CD14-positive monocyte (primary cell): ENCODE results near the gene TMED1. TPM values are rescaled to one million over a fixed set of nuclear protein-coding genes. Genes with fewer than 3 reads are reported as not detected.

ENCODE experiments used
- DNase-seq, 3 donors: peaks; one replicate each; pipeline ENCODE4 v3.0.0-alpha.2; 2011 to 2022
- H2AFZ ChIP-seq: 2 replicates; pipeline ENCODE4 v1.6.0; 2012; ENCODE audit warnings: mild to moderate bottlenecking, low read depth, low read length, inconsistent platforms; ENCODE audit not compliant: insufficient read depth, poor library complexity, severe bottlenecking
- H3K27ac ChIP-seq, 2 donors: 1 replicate in 1 of 2; 2 replicates in 1 of 2; pipeline ENCODE4 v1.5.1; 2012 to 2013; ENCODE audit warnings: low read length in 2 of 2, control low read depth in 1 of 2, inconsistent platforms in 1 of 2, low read depth in 1 of 2, mild to moderate bottlenecking in 1 of 2
- H3K27me3 ChIP-seq, 2 donors: one replicate each; pipeline versions ENCODE4 v1.6.0 to v1.6.1; 2011 to 2013; ENCODE audit warnings: low read length in 2 of 2; ENCODE audit not compliant: control insufficient read depth in 2 of 2, insufficient read depth in 2 of 2
- H3K36me3 ChIP-seq, 2 donors: replicated peaks in 1 of 2; 1 replicate in 1 of 2; 2 replicates in 1 of 2; pipeline versions ENCODE4 v1.5.1 to v1.6.1; 2012 to 2013; ENCODE audit warnings: low read length in 2 of 2, control low read depth in 1 of 2, inconsistent platforms in 1 of 2, mild to moderate bottlenecking in 1 of 2; ENCODE audit not compliant: insufficient read depth in 2 of 2, control insufficient read depth in 1 of 2
- H3K4me1 ChIP-seq, 2 donors: 1 replicate in 1 of 2; 2 replicates in 1 of 2; pipeline versions ENCODE4 v1.5.1 to v1.6.1; 2012 to 2013; ENCODE audit warnings: low read length in 2 of 2, control low read depth in 1 of 2, inconsistent platforms in 1 of 2, mild to moderate bottlenecking in 1 of 2, moderate library complexity in 1 of 2; ENCODE audit not compliant: insufficient read depth in 2 of 2, control insufficient read depth in 1 of 2
- H3K4me2 ChIP-seq: replicated peaks from 2 replicates; pipeline ENCODE3; 2012; ENCODE audit warnings: low read length, moderate library complexity, mild to moderate bottlenecking; ENCODE audit not compliant: poor library complexity, severe bottlenecking; ENCODE audit errors: extremely low read depth
- H3K4me3 ChIP-seq, 3 experiments: fragments of 200-600 bp in 1 of 3; sonication (generic) in 1 of 3; replicated peaks in 1 of 3; 1 replicate in 2 of 3; 2 replicates in 1 of 3; pipeline ENCODE4 v1.5.1; 2011 to 2013; ENCODE audit warnings: low read length in 3 of 3, mild to moderate bottlenecking in 3 of 3, control low read depth in 2 of 3, low read depth in 2 of 3, inconsistent platforms in 1 of 3, moderate library complexity in 1 of 3
- H3K79me2 ChIP-seq: 2 replicates; pipeline ENCODE4 v1.6.0; 2012; ENCODE audit warnings: mild to moderate bottlenecking, control low read depth, inconsistent platforms, low read length, moderate library complexity; ENCODE audit not compliant: insufficient read depth
- H3K9ac ChIP-seq: 2 replicates; pipeline ENCODE4 v1.6.0; 2017; ENCODE audit warnings: low read length, mild to moderate bottlenecking; ENCODE audit not compliant: insufficient read depth, poor library complexity, severe bottlenecking
- H3K9me3 ChIP-seq, 2 donors: replicated peaks in 1 of 2; 1 replicate in 1 of 2; 2 replicates in 1 of 2; pipeline versions ENCODE4 v1.5.1 to v1.6.1; 2012 to 2013; ENCODE audit warnings: low read length in 2 of 2, control low read depth in 1 of 2; ENCODE audit not compliant: control insufficient read depth in 1 of 2, insufficient read depth in 1 of 2
- H4K20me1 ChIP-seq: 2 replicates; pipeline ENCODE4 v1.6.0; 2012; ENCODE audit warnings: mild to moderate bottlenecking, low read length, control low read depth, moderate library complexity; ENCODE audit not compliant: insufficient read depth
- H3K27ac Mint-ChIP-seq, 7 donors: one replicate each; pipeline ENCODE4 v1.8.0; 2020; ENCODE audit warnings: mild to moderate bottlenecking in 7 of 7, mixed read lengths in 7 of 7, moderate library complexity in 6 of 7, inconsistent platforms in 2 of 7
- H3K27me3 Mint-ChIP-seq, 3 donors: one replicate each; pipeline ENCODE4 v1.8.0; 2021 to 2022; ENCODE audit warnings: low read depth in 3 of 3, mild to moderate bottlenecking in 3 of 3, mixed read lengths in 3 of 3, moderate library complexity in 3 of 3, inconsistent platforms in 1 of 3
- H3K36me3 Mint-ChIP-seq, 2 donors: one replicate each; pipeline ENCODE4 v1.8.0; 2020; ENCODE audit warnings: mixed read lengths in 2 of 2, inconsistent platforms in 1 of 2, mild to moderate bottlenecking in 1 of 2
- H3K4me1 Mint-ChIP-seq: one replicate; pipeline ENCODE4 v1.8.0; 2020; ENCODE audit warnings: mild to moderate bottlenecking, mixed read lengths
- H3K4me3 Mint-ChIP-seq, 2 donors: one replicate each; pipeline ENCODE4 v1.8.0; 2020; ENCODE audit warnings: mild to moderate bottlenecking in 2 of 2, mixed read lengths in 2 of 2, moderate library complexity in 1 of 2
- H3K9me3 Mint-ChIP-seq, 7 donors: one replicate each; pipeline ENCODE4 v1.8.0; 2020 to 2022; ENCODE audit warnings: mixed read lengths in 7 of 7, mild to moderate bottlenecking in 6 of 7, moderate library complexity in 6 of 7, inconsistent platforms in 2 of 7
- CTCF ChIP-seq: fragments of 200-600 bp; IDR thresholded peaks from one replicate; pipeline ENCODE4 v1.8.0; 2022; ENCODE audit warnings: antibody characterized with exemption, mild to moderate bottlenecking
- WGBS: methylation state at CpG from one replicate; pipeline ENCODE4 v1.1.5; 2013; ENCODE audit warnings: missing lambda C conversion rate; ENCODE audit not compliant: insufficient coverage; 5-methylcytosine and 5-hydroxymethylcytosine counted together
- intact Hi-C, 2 donors: fragments of 100-400 bp; cut with micrococcal nuclease; formaldehyde crosslinking; loops; one replicate each; pipeline versions ENCODE4 v1.15.0 to v1.15.1; 2023
- polyA plus RNA-seq, 3 donors: library from polyadenylated mRNA; depleted of rRNA in 1 of 3; unstranded in 2 of 3; stranded (reverse) in 1 of 3; fragments of 300-500 nt in 2 of 3; fragments of >200 nt in 1 of 3; fragmentation: Illumina TruSeq in 2 of 3; gene quantifications; 1 replicate in 2 of 3; 2 replicates in 1 of 3; pipeline ENCODE4 v1.2.3, GENCODE V29; 2012 to 2021

TMED1 gene
- polyA plus RNA-seq, 3 donors = 23.2 to 56.7 (median 51.3) TPM

GRCh38 chr19:10808937-10809649 lies 26.9 kb downstream of the TMED1 start:
- Mint-ChIP-seq H3K36me3 (peaks cover 30 to 51% of the 10 kb centered on the region in 2 donors), H3K27me3 (no peaks in the 10 kb centered on the region), H3K4me3 (peak overlapping the region; percentile 13 to 49), H3K27ac (peak overlapping the region; percentile 88 to 97 (median 94)), H3K4me1 (peaks cover 82% of the 10 kb centered on the region), H3K9me3 (peaks cover 0 to 3% (median 0%) of the 10 kb centered on the region in 7 donors)
- Histone ChIP-seq H3K27ac (peak overlapping the region; percentile 82 to 89), H3K4me2 (peak overlapping the region; percentile 44), H3K4me1 (peaks cover 89 to 99% of the 10 kb centered on the region in 2 donors), H3K4me3 (peak overlapping the region in 1 of 3 experiments; percentile 49), H3K9ac (peak overlapping the region; percentile 53), H3K9me3 (no peaks in the 10 kb centered on the region), H3K27me3 (no peaks in the 10 kb centered on the region), H3K36me3 (peaks cover 5 to 20% of the 10 kb centered on the region in 2 donors), H3K79me2 (peaks cover 24% of the 10 kb centered on the region), H2AFZ (no peak overlapping the region), H4K20me1 (no peaks in the 10 kb centered on the region)
- no peak for TF ChIP-seq CTCF
- intact Hi-C loops = loop anchor here in 1 of 2 donors (5.0 kb wide), 1 partner anchor 92 kb away; the partner anchor contains the start of gene DNM2
- peak; percentile 33 to 46 (median 40) for DNase-seq
- 13% methylated on average over 4 of the region's 10 CpGs for WGBS

- Histone ChIP-seq H4K20me1 (no peaks in the 10 kb centered on the region), H3K9ac (peak overlapping the region; percentile 34), H3K4me3 (peak overlapping the region in 1 of 3 experiments; percentile 58), H3K4me2 (peak overlapping the region; percentile 57), H3K27ac (peak overlapping the region; percentile 87 to 89), H3K27me3 (no peaks in the 10 kb centered on the region), H3K36me3 (peaks cover 31 to 53% of the 10 kb centered on the region in 2 donors), H3K4me1 (peaks cover 57 to 69% of the 10 kb centered on the region in 2 donors), H3K9me3 (no peaks in the 10 kb centered on the region), H3K79me2 (peaks cover 20% of the 10 kb centered on the region), H2AFZ (peak overlapping the region; percentile 50)
- H3K36me3 Mint-ChIP-seq = peaks cover 47 to 74% of the 10 kb centered on the region in 2 donors
- H3K4me1 Mint-ChIP-seq = peaks cover 58% of the 10 kb centered on the region
- no peaks in the 10 kb centered on the region for H3K27me3 Mint-ChIP-seq
- 17% methylated on average over 5 of the region's 11 CpGs for WGBS
- intact Hi-C loops = loop anchor here in 1 of 2 donors (5.0 kb wide), 1 partner anchor 89 kb away; the partner anchor contains the start of gene DNM2
- H3K9me3 Mint-ChIP-seq = peaks cover 0 to 3% (median 0%) of the 10 kb centered on the region in 7 donors
- no peak for DNase-seq
- H3K27ac Mint-ChIP-seq = peak overlapping the region; percentile 86 to 96 (median 93)
- TF ChIP-seq CTCF = no peak
- peak overlapping the region; percentile 4 to 64 for H3K4me3 Mint-ChIP-seq
Observed at GRCh38 chr19:10805758-10806247, 30.2 kb downstream of the TMED1 start.
